ENCODE data around the gene PHACTR2.
"Not testable (repeated sequence)": the region's sequence is repeated elsewhere in the genome, so short reads cannot be mapped to it uniquely, and the experiment has no call there.

The PHACTR2 gene

DNA sequence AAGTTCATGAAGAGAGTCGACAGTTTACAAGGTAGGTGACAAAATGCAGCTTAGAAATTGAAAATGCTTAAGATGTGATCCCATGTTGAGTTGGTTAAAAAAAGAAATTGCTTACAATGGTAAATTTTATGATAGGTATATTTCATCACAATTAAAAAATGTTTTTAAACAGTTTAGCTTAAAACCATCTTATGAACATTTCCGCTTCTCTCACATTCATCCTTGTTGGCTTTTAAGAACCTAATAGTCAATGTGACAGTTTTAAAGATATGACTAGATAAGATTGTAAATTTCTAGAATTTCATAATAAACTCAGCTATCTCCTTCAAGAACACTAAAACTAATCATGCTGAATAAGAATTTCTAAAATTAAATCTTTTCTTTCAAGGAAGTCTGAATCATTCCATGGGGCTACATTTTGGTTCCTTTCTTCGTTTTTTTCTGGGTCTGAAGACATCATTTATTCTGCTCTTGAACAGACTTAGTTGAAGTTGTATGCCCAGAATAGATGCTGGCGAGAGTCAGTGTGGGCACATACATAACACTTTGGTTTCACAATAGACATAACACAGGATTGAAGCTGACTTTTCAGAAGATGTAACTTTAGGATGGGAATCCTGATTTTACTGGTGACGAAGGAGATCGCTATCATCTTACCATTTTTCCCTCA is 129.5 kb downstream of the PHACTR2 start:
- no peak for DNase-seq (ENCODE audit: low read depth in 3 of 3)

DNA sequence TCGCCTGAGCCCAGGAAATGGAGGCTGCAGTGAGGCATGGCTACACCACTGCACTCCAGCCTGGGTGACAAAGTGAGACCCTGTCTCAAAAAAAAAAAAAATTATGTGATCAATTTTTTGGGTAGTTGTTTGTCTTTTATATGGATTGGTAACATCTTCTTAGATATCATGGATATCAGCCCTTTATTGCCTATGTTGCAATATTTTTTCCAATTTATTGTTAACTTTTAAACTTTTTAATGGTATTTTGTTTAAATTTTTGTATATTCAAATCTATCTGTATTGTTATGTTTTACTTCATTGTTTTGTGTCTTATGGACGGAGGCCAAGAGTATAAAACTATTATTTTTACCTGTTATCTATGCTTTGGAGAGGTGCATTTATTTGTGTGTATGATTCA is 133.0 kb downstream of the PHACTR2 start:
- no peak for DNase-seq (ENCODE audit: low read depth in 3 of 3)

DNA sequence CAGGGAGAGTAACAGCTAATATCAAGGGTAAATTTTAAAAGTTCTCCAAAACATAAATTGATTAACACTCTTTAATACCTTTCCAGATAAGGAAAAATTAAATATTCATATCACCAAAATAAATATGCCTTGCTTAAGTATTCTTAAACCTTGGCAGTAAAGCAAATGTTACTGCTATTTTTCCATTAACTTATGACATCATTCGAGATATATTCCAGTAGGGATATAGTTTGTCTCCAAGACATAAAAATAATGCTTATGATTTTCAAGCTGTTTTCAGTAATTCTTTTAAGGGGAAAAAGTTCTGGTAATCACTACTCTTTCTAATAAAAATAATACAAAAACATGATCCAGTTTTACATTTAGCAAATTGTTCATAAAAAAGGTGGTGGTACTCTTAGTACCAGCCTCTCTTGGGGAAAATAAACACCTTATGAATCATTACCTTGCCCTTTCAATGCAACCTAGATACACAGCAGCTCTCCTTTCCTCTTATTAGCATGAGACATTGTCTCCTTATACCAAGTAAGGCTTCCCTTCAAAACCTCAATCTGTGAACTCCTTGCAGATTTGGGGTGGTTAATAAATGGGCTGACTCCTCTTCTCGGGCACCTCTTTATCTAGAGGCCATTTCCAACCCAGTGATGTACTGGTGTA is 133.9 kb downstream of the PHACTR2 start:
- DNase-seq (ENCODE audit: low read depth in 3 of 3), result no peak

DNA sequence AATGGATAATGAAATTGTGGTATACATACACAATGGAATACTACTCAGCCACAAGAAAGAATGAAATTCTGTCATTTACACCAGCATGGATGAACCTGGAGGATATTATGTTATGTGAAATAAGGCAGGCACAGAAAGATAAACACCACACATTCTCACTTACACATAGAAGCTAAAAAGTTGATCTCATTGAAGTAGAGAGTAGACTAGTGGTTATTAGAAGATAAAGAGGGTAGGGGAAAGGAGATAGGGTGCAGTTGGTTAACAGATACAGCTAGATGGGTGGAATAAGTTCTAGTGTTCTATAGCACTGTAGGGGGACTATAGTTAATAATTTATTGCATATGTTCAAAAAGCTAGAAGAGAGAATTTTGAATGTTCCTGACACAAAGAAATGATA is 139.9 kb downstream of the PHACTR2 start:
- DNase-seq (ENCODE audit: low read depth in 3 of 3), result no peak

DNA sequence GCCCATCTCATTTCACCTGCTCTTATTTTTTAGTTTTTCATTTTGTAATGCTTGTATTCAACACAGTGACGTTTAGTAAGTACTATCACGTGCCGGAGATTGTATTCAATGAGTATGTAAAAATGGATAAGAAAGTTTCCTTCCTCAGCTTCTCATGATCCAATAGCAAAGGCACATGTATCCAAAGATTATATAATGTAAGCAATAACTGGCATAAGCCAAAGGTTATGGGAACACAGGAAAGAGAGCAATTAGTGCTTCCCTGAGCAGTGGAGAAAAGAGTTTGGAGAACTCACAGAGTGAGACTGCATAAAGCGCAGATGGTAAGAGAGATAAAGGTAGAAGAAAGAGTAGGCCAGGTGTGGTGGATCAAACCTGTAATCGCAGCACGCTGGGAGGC is 143.6 kb downstream of the PHACTR2 start:
- no peak for DNase-seq (ENCODE audit: low read depth in 3 of 3)

DNA sequence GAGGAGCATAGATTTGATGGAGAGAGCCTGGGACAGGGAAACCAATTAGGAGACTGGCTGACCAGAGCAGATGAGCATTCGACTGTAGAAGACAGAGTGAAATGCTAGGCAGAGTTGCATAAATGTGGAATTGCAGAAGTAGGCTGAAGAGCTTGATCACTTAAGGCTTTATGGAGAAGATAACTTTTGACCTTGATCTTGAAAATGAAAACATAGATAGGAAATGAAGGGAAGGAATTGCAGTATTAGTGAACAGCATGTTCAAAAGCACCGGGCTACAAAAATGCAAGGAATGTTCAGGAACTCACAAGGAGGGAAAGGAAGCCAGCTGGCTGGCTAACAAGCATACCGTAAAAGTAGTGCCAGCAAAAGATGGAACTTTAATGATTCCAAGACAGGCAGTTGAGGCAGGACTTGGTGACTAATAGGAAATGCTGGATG is 144.8 kb downstream of the PHACTR2 start:
- no peak for DNase-seq (ENCODE audit: low read depth in 3 of 3)

DNA sequence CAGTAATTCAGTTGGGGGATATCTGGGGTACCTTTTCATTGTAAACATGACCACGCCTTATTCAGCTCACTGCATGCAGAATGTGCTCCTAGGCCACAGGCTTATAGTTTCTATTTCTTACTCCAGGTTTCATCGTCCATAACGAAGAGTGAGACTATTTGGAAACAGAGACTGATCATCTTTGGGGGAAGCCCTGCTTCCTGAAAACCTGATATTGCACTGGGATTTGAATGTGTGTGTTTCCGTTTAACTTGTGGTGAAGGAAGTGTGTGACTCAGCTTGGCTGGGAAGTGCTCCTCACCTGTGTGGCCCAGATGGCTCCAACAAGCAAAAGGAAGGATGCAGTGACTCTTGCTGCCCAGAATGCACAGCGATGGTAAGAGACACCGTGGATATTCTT is 145.8 kb downstream of the PHACTR2 start:
- no peak for DNase-seq (ENCODE audit: low read depth in 3 of 3)

DNA sequence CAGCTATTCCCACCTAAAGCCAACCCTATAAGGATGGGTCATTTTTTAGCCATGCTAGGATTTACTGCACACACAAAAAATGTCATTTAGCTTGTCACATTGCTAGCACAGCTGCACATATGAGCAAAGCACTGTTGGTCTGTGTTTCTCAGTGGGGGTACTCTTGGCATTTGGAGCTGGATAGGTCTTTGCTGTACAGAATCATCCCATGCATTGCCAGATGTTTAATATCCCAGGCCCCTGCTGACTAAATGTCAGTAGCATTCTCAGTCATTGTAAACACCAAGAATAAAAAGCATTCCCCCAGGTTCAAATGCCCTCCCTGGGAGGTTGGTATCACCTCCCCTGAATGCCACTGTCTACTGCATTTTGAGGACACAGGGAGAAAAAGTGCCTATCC is 150.8 kb downstream of the PHACTR2 start:
- no peak for DNase-seq (ENCODE audit: low read depth in 3 of 3)

DNA sequence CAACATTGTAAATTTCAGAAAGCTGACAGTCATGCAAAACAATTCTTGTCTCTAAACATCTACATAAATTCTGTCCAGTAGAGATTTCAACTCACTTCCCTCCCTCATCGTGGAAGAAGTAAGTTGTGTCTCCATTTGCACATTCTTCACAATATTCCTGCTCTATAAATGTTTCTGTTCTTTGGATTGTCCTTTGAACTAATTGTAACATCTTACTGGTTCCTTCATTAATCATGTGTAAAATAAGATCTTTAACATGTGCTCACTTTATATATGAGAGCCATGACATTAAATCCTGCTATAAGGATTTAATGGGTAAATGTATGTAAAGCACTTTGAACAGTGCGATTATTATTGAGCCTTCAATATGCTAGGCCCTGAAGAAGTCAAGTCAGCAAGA is 158.4 kb downstream of the PHACTR2 start:
- DNase-seq (ENCODE audit: low read depth in 3 of 3), result no peak

DNA sequence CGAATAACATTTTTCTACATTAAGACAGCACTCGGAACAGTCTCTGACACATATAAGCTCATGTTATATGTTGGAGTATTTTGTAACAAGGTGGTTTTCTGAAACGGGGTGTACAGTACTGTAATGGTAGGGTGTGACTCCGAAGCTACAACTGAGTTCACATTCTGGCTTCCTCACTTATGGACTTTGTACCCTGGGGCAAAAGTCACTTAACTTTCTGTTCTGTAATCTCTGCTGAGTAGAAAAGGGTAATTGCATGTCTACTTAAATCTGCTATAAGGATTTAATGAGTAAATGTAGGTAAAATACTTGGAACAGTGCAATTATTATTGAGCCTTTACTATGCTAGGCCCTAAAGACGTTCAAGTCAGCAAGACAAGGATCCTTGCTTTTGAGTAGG is 160.6 kb downstream of the PHACTR2 start:
- no peak for DNase-seq (ENCODE audit: low read depth in 3 of 3)

DNA sequence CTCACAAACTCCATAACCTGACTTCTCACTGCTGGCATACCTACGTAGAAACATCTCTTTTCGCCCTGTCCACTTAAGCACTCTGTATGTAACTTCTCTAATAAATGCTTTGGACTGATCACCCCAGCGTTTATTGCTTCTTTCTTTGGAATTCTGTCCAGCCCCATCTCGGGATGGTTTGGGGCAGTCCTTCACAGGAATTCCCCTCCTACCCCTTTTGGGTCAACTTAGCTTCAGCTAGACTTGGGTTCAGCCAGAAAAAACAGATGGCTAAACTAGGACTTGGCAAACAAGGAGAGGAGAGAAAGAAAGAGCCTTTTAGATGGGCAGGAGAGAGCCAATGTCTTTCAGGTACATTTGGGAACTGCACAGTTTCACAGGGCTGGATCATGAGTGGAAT is 161.4 kb downstream of the PHACTR2 start:
- no peak for DNase-seq (ENCODE audit: low read depth in 3 of 3)

DNA sequence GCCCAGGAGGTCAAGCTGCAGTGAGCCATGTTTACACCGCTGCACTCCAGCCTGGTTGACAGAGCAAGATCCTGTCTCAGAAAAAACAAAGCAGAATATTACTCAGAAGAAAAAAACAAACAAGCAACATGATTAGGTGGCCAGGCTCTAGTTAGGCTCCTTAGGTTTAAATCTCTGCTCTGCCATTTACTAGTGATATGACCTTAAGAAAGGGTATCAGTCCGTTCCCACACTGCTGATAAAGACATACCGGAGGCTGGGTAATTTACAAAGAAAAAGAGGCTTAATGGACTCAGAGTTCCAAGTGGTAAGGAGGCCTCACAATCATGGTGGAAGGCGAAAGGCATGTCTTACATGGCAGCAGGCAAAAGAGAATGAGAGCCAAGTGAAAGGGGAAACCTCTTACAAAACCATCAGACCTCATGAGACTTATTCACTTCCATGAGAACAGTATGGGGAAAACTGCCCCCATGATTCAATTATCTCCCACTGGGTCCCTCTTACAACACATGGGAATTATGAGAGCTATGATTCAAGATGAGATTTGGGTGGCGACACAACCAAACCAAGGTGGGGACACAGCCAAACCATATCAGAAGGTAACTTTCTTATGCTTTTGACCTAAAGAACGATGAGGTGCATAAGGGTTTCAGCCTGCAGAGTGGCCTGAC is 163.0 kb downstream of the PHACTR2 start:
- no peak for DNase-seq (ENCODE audit: low read depth in 3 of 3)

DNA sequence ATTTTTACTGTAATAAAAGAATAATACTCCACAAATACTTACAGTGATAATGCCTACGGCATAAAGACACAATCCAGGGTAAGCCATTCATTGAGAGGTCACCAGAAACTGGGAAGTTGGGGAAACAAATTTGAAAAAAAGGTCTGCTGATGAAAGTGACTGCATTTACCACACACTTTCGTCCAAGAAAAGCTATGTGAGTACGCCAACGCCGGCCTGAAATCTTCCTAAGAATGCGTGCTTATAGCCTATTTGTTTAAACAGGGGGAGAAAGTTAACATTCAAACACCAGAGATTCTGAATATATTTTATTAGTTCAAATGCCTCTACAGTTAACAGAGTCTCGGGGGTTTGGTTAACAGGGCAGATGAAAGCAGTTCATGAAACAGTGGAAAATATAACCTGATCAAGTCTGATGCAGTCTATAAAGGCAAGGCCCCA is 164.7 kb downstream of the PHACTR2 start:
- DNase-seq (ENCODE audit: low read depth in 3 of 3), result no peak

DNA sequence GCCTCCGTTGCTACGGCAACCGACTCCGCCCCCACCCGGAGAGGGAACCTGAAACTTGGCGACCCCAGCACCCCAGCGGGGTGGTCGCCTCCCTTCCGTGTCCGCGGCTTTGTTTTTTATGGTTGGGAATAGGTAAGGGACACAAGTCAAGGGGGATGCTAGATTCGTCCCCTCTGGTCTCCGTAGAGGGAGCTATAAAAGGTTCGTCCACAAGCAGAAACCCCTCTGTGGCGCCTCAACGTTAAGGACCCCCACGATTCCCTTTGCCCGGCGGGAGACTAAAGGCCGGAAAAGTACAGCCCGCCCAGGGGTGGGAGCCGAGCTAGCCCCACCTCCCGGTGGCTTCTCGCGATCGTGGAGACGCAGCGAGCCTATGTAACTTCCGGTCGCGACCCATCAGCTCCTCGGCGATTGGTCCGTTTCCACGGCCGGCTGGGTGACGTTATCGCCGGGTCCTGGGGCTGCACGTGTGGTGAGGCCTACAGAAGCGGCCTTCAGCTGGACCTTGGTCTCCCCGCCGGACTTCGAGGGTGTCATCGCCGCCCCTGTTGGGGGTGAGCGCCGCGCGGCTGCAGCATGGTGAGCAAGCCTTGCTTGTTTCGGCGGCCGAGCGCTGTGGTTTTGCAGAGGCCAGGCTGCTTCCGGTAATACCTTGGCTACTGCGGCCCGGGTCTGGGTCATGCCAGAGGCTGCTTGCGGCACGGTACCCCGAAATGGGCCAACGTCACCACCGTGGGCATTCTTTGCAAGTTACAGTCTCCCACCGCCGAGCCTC is 165.3 kb downstream of the PHACTR2 start, which contains the start of gene LTV1:
Gene LTV1, plus strand, starts transcription at position 437 of the 775 bp plus-strand sequence. Its CDS starts 140 bp downstream, at position 577.
- peak; percentile 84 to 92 (median 85) for DNase-seq (ENCODE audit: low read depth in 3 of 3)

DNA sequence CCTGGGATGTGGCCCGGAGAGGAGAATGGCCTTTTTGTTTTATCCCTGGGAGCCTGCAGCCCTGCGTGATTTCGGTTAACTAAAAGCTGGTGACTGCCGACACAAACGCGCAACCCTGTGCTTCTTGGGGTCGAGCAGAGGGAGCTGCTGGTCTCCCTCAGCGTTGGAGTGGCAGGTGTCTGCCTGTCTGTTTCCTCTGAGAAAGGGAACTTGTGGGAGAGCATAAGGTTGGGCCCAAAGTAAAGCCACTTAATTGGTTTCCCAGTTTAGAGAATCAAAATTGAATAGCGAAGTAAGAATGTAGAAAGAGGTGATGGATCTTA is 165.9 kb downstream of the PHACTR2 start:
- no peak for DNase-seq (ENCODE audit: low read depth in 3 of 3)

DNA sequence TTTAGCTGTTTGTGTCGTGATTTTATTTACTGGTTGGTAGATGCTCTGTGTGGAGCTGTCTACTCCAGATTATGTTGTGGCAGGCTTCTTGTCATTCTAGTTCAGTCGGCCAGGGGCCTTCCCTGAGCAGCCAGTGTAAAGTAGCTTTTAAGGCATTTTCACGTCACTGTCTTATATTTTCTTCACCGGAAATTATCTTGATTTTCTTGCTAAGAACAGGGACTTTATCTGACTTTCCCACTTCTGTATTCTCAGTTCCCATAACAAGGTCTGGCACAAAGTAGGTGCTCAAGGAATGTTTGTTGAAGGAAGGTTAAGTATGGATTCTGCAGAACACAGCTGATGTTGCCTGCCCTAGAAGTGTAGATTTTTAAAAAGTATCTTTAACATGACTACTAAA is 166.2 kb downstream of the PHACTR2 start:
- no peak for DNase-seq (ENCODE audit: low read depth in 3 of 3)

DNA sequence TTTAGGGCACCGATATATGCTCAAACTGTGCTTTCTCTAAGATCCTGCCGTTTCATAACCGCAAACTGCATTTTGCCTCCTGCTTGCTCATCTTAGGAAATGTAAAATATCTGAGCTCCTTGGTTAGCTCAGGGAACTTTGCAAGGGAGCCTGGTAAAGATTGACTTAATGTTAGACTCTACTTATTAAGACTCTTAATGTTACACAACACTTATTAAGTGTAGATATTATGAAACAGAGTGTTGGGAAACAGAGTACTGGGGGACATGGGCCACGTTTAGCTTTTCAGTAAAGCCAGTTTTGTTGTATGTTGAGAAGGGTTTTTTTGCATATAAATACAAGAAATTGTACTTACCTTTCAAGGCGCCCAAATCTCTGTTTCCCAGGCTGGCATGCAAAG is 167.3 kb downstream of the PHACTR2 start:
- no peak for DNase-seq (ENCODE audit: low read depth in 3 of 3)

DNA sequence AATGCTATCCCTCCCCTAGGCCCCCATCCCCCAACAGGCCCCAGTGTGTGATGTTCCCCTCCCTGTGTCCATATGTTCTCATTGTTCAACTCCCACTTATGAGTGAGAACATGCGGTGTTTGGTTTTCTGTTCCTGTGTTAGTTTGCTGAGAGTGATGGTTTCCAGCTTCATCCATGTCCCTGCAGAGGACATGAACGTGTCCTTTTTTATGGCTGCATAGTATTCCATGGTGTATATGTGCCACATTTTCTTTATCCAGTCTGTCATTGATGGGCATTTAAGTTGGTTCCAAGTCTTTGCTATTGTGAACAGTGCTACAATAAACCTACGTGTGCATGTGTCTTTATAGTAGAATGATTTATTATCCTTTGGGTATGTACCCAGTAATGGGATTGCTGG is 173.9 kb downstream of the PHACTR2 start:
- not testable (repeated sequence) for DNase-seq (ENCODE audit: low read depth in 3 of 3)

DNA sequence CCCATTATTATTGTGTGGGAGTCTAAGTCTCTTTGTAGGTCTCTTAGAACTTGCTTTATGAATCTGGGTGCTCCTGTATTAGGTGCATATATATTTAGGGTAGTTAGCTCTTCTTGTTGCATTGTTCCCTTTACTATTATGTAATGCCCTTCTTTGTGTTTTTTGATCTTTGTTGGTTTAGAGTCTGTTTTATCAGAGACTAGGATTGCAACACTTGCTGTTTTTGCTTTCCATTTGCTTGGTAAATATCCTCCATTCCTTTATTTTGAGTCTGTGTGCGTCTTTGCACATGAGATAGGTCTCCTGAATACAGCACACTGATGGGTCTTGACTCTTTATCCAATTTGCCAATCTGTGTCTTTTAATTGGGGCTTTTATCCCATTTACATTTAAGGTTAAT is 177.3 kb downstream of the PHACTR2 start:
- not testable (repeated sequence) for DNase-seq (ENCODE audit: low read depth in 3 of 3)

DNA sequence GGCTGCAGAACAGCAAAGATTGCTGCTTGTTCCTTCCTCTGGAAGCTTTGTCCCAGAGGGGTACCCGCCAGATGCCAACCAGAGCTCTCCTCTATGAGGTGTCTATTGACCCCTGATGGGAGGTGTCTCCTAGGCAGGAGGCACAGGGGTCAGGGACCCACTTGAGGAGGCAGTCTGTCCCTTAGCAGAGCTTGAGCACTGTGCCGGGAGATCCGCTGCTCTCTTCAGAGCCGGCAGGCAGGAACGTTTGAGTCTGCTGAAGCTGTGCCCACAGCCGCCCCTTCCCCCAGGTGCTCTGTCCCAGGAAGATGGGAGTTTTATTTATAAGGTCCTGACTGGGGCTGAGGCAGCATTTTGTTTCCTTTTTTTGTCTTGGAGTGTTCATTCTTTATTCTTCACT is 179.0 kb downstream of the PHACTR2 start:
- not testable (repeated sequence) for DNase-seq (ENCODE audit: low read depth in 3 of 3)

DNA sequence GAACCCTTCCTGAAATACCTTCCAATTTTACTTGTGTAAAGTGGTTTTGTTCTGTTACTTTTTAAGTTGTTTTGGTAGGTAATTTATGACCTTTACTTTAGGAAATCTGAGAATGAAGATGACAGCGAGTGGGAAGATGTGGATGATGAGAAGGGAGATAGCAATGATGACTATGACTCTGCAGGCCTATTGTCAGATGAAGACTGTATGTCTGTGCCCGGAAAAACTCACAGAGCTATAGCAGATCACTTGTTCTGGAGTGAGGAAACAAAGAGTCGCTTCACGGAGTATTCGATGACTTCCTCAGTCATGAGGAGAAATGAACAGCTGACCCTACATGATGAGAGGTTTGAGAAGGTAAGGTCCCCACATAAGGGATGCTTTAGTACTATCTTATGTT is 179.9 kb downstream of the PHACTR2 start:
- DNase-seq (ENCODE audit: low read depth in 3 of 3), result no peak

All from stimulated activated CD4-positive, alpha-beta T cell treated with anti-CD3 and anti-CD28 coated beads, TNF-alpha, amount 100 ng/mL, for 24 hours (primary cell).